ENCODE measurements around the gene ELAC1.
"Not testable (repeated sequence)": the region's sequence is repeated elsewhere in the genome, so short reads cannot be mapped to it uniquely, and the experiment has no call there.

ELAC1 gene

GRCh38 chr18:50969448-50969847, 1.6 kb downstream of the ELAC1 start:
- H3K27ac ChIP-seq (ENCODE audit: low read depth, low read length): peak overlapping the region; percentile 94
- H3K36me3 ChIP-seq (ENCODE audit: control insufficient read depth in 5 of 5, insufficient read depth in 5 of 5, low read length in 5 of 5): peaks cover 0 to 3% (median 2%) of the 10 kb centered on the region in 5 donors
- no peak overlapping the region for H3K4me3 ChIP-seq (ENCODE audit: low read depth in 1 of 5, low read length in 5 of 5)
- H3K9ac ChIP-seq (ENCODE audit: low read length in 5 of 5): peak overlapping the region in 3 of 5 donors; percentile 92 to 100 (median 93)
- H3K27me3 ChIP-seq (ENCODE audit: control insufficient read depth in 5 of 5, insufficient read depth in 4 of 5, low read length in 5 of 5): no peaks in the 10 kb centered on the region
- H3K4me1 ChIP-seq (ENCODE audit: control insufficient read depth in 5 of 5, insufficient read depth in 5 of 5, low read length in 5 of 5): peaks cover 0 to 18% (median 15%) of the 10 kb centered on the region in 5 donors
- no peaks in the 10 kb centered on the region for H3K9me3 ChIP-seq (ENCODE audit: control insufficient read depth in 5 of 5, low read length in 5 of 5)

- no peak overlapping the region for H3K4me3 ChIP-seq (ENCODE audit: low read depth in 1 of 5, low read length in 5 of 5)
- H3K27ac ChIP-seq (ENCODE audit: low read depth, low read length): no peak overlapping the region
- H3K9ac ChIP-seq (ENCODE audit: low read length in 5 of 5): no peak overlapping the region
- H3K4me1 ChIP-seq (ENCODE audit: control insufficient read depth in 5 of 5, insufficient read depth in 5 of 5, low read length in 5 of 5): peaks cover 0 to 18% (median 15%) of the 10 kb centered on the region in 5 donors
- no peaks in the 10 kb centered on the region for H3K27me3 ChIP-seq (ENCODE audit: control insufficient read depth in 5 of 5, insufficient read depth in 4 of 5, low read length in 5 of 5)
- H3K36me3 ChIP-seq (ENCODE audit: control insufficient read depth in 5 of 5, insufficient read depth in 5 of 5, low read length in 5 of 5): peaks cover 2 to 8% (median 7%) of the 10 kb centered on the region in 5 donors
- H3K9me3 ChIP-seq (ENCODE audit: control insufficient read depth in 5 of 5, low read length in 5 of 5): no peaks in the 10 kb centered on the region
Observed at GRCh38 chr18:50970006-50970405, 2.2 kb downstream of the ELAC1 start.

- Histone ChIP-seq H3K4me1 (ENCODE audit: control insufficient read depth in 5 of 5, insufficient read depth in 5 of 5, low read length in 5 of 5) (peaks cover 0 to 16% (median 14%) of the 10 kb centered on the region in 5 donors), H3K36me3 (ENCODE audit: control insufficient read depth in 5 of 5, insufficient read depth in 5 of 5, low read length in 5 of 5) (peaks cover 13 to 31% (median 27%) of the 10 kb centered on the region in 5 donors)
- not testable (repeated sequence) for H3K9me3 ChIP-seq (ENCODE audit: control insufficient read depth in 5 of 5, low read length in 5 of 5); H3K9ac ChIP-seq (ENCODE audit: low read length in 5 of 5); H3K27me3 ChIP-seq (ENCODE audit: control insufficient read depth in 5 of 5, insufficient read depth in 4 of 5, low read length in 5 of 5); H3K4me3 ChIP-seq (ENCODE audit: low read depth in 1 of 5, low read length in 5 of 5); H3K27ac ChIP-seq (ENCODE audit: low read depth, low read length)
Observed at GRCh38 chr18:50972404-50972803, 4.6 kb downstream of the ELAC1 start.

GRCh38 chr18:50973367-50974126, 5.7 kb downstream of the ELAC1 start:
- H3K4me3 ChIP-seq (ENCODE audit: low read depth in 1 of 5, low read length in 5 of 5): no peak overlapping the region
- H3K4me1 ChIP-seq (ENCODE audit: control insufficient read depth in 5 of 5, insufficient read depth in 5 of 5, low read length in 5 of 5): peaks cover 0 to 12% (median 10%) of the 10 kb centered on the region in 5 donors
- H3K9me3 ChIP-seq (ENCODE audit: control insufficient read depth in 5 of 5, low read length in 5 of 5): no peaks in the 10 kb centered on the region
- H3K27ac ChIP-seq (ENCODE audit: low read depth, low read length): no peak overlapping the region
- no peaks in the 10 kb centered on the region for H3K27me3 ChIP-seq (ENCODE audit: control insufficient read depth in 5 of 5, insufficient read depth in 4 of 5, low read length in 5 of 5)
- H3K9ac ChIP-seq (ENCODE audit: low read length in 5 of 5): no peak overlapping the region
- peaks cover 16 to 42% (median 30%) of the 10 kb centered on the region in 5 donors for H3K36me3 ChIP-seq (ENCODE audit: control insufficient read depth in 5 of 5, insufficient read depth in 5 of 5, low read length in 5 of 5)

- H3K27ac ChIP-seq (ENCODE audit: low read depth, low read length): no peak overlapping the region
- H3K4me1 ChIP-seq (ENCODE audit: control insufficient read depth in 5 of 5, insufficient read depth in 5 of 5, low read length in 5 of 5): peaks cover 0 to 3% (median 0%) of the 10 kb centered on the region in 5 donors
- H3K4me3 ChIP-seq (ENCODE audit: low read depth in 1 of 5, low read length in 5 of 5): no peak overlapping the region
- peaks cover 25 to 58% (median 36%) of the 10 kb centered on the region in 5 donors for H3K36me3 ChIP-seq (ENCODE audit: control insufficient read depth in 5 of 5, insufficient read depth in 5 of 5, low read length in 5 of 5)
- H3K27me3 ChIP-seq (ENCODE audit: control insufficient read depth in 5 of 5, insufficient read depth in 4 of 5, low read length in 5 of 5): no peaks in the 10 kb centered on the region
- no peak overlapping the region for H3K9ac ChIP-seq (ENCODE audit: low read length in 5 of 5)
- H3K9me3 ChIP-seq (ENCODE audit: control insufficient read depth in 5 of 5, low read length in 5 of 5): no peaks in the 10 kb centered on the region
Observed at GRCh38 chr18:50977037-50977760, 9.4 kb downstream of the ELAC1 start.

- Histone ChIP-seq H3K36me3 (ENCODE audit: control insufficient read depth in 5 of 5, insufficient read depth in 5 of 5, low read length in 5 of 5) (peaks cover 14 to 47% (median 27%) of the 10 kb centered on the region in 5 donors), H3K4me3 (ENCODE audit: low read depth in 1 of 5, low read length in 5 of 5) (no peak overlapping the region), H3K4me1 (ENCODE audit: control insufficient read depth in 5 of 5, insufficient read depth in 5 of 5, low read length in 5 of 5) (peaks cover 0 to 7% (median 0%) of the 10 kb centered on the region in 5 donors), H3K9ac (ENCODE audit: low read length in 5 of 5) (no peak overlapping the region), H3K9me3 (ENCODE audit: control insufficient read depth in 5 of 5, low read length in 5 of 5) (no peaks in the 10 kb centered on the region), H3K27me3 (ENCODE audit: control insufficient read depth in 5 of 5, insufficient read depth in 4 of 5, low read length in 5 of 5) (no peaks in the 10 kb centered on the region), H3K27ac (ENCODE audit: low read depth, low read length) (no peak overlapping the region)
Observed at GRCh38 chr18:50981381-50981780, 13.5 kb downstream of the ELAC1 start.

- H3K36me3 ChIP-seq (ENCODE audit: control insufficient read depth in 5 of 5, insufficient read depth in 5 of 5, low read length in 5 of 5): peaks cover 14 to 46% (median 23%) of the 10 kb centered on the region in 5 donors
- H3K4me3 ChIP-seq (ENCODE audit: low read depth in 1 of 5, low read length in 5 of 5): no peak overlapping the region
- H3K9ac ChIP-seq (ENCODE audit: low read length in 5 of 5): no peak overlapping the region
- no peak overlapping the region for H3K27ac ChIP-seq (ENCODE audit: low read depth, low read length)
- no peaks in the 10 kb centered on the region for H3K9me3 ChIP-seq (ENCODE audit: control insufficient read depth in 5 of 5, low read length in 5 of 5)
- peaks cover 0 to 10% (median under 1%) of the 10 kb centered on the region in 5 donors for H3K4me1 ChIP-seq (ENCODE audit: control insufficient read depth in 5 of 5, insufficient read depth in 5 of 5, low read length in 5 of 5)
- no peaks in the 10 kb centered on the region for H3K27me3 ChIP-seq (ENCODE audit: control insufficient read depth in 5 of 5, insufficient read depth in 4 of 5, low read length in 5 of 5)
Observed at GRCh38 chr18:50982086-50982801, 14.4 kb downstream of the ELAC1 start.

GRCh38 chr18:50982802-50983179, 15.0 kb downstream of the ELAC1 start:
- Histone ChIP-seq H3K4me3 (ENCODE audit: low read depth in 1 of 5, low read length in 5 of 5) (no peak overlapping the region), H3K27me3 (ENCODE audit: control insufficient read depth in 5 of 5, insufficient read depth in 4 of 5, low read length in 5 of 5) (no peaks in the 10 kb centered on the region), H3K9ac (ENCODE audit: low read length in 5 of 5) (no peak overlapping the region), H3K27ac (ENCODE audit: low read depth, low read length) (no peak overlapping the region), H3K36me3 (ENCODE audit: control insufficient read depth in 5 of 5, insufficient read depth in 5 of 5, low read length in 5 of 5) (peaks cover 14 to 44% (median 20%) of the 10 kb centered on the region in 5 donors), H3K4me1 (ENCODE audit: control insufficient read depth in 5 of 5, insufficient read depth in 5 of 5, low read length in 5 of 5) (peaks cover 0 to 14% (median 3%) of the 10 kb centered on the region in 5 donors), H3K9me3 (ENCODE audit: control insufficient read depth in 5 of 5, low read length in 5 of 5) (no peaks in the 10 kb centered on the region)

GRCh38 chr18:50986360-50987087, 18.7 kb downstream of the ELAC1 start:
- Histone ChIP-seq H3K9me3 (ENCODE audit: control insufficient read depth in 5 of 5, low read length in 5 of 5) (no peaks in the 10 kb centered on the region), H3K27ac (ENCODE audit: low read depth, low read length) (no peak overlapping the region), H3K9ac (ENCODE audit: low read length in 5 of 5) (no peak overlapping the region), H3K4me3 (ENCODE audit: low read depth in 1 of 5, low read length in 5 of 5) (no peak overlapping the region), H3K4me1 (ENCODE audit: control insufficient read depth in 5 of 5, insufficient read depth in 5 of 5, low read length in 5 of 5) (peaks cover 0 to 14% (median 3%) of the 10 kb centered on the region in 5 donors), H3K36me3 (ENCODE audit: control insufficient read depth in 5 of 5, insufficient read depth in 5 of 5, low read length in 5 of 5) (peaks cover 2 to 27% (median 17%) of the 10 kb centered on the region in 5 donors), H3K27me3 (ENCODE audit: control insufficient read depth in 5 of 5, insufficient read depth in 4 of 5, low read length in 5 of 5) (no peaks in the 10 kb centered on the region)

Data from subcutaneous abdominal adipose tissue (tissue), 5 donors.